ENCODE data around the gene TMEM254.

GRCh38 chr10:80139265-80139664 lies 60.8 kb downstream of the TMEM254 start:
- TF ChIP-seq POLR2AphosphoS5 (IDR thresholded peaks at IDR 0.05; ENCODE audit: low read depth, low read length): no peak
- TF ChIP-seq TAF1 (IDR thresholded peaks at IDR 0.05; ENCODE audit: borderline replicate concordance, low read depth, low read length): no peak
